Right lobe of liver (tissue), 4 donors: ENCODE data around the gene IFITM10.

Source experiments
- POLR2A ChIP-seq: fragments of 450-650 bp; IDR thresholded peaks from one replicate; pipeline ENCODE4 v1.6.1; 2017; ENCODE audit warnings: antibody characterized with exemption, mild to moderate bottlenecking
- TF ChIP-seq, protein P1 (sequence below), 4 donors: fragments of 200-600 bp in 3 of 4; fragments of 450-650 bp in 1 of 4; IDR thresholded peaks; one replicate each; pipeline versions ENCODE4 v1.5.1 to v1.8.0; 2016 to 2022; ENCODE audit warnings: antibody characterized with exemption in 4 of 4, mild to moderate bottlenecking in 2 of 4
- donor health status: DM: no; HTN: no; CAD: no.
- donor health status: DM: no; HTN: no; CAD: no.
- donor health status: DM: no; HTN: yes; CAD: no.

DNA sequence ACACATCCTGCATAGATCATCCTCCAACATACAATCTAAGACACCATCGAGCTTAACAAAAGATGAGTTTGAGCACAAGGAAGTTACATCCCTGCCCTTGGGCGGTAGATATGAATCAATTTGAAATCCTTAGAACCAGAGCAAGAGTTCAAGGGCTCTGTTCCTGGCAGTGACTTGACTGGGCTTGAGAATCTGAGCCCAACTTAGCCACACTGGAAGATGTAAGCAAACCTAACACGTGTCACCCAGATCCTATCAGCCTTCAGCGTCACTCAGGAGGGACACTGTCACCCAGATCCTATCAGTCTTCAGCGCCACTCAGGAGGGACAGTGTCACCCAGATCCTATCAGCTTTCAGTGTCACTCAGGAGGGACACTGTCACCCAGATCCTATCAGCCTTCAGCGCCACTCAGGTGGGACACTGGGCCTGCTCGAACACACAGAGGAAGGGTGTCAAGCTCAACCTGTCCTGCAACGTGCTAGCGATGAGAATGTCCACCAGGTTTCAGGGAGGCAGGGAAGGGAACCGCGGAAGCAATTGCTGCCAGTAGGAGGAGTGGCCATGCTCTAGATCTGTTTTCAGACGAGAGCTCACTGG, 46.1 kb upstream of the IFITM10 start:
- no peak for TF ChIP-seq POLR2A
- TF ChIP-seq, protein P1, sequence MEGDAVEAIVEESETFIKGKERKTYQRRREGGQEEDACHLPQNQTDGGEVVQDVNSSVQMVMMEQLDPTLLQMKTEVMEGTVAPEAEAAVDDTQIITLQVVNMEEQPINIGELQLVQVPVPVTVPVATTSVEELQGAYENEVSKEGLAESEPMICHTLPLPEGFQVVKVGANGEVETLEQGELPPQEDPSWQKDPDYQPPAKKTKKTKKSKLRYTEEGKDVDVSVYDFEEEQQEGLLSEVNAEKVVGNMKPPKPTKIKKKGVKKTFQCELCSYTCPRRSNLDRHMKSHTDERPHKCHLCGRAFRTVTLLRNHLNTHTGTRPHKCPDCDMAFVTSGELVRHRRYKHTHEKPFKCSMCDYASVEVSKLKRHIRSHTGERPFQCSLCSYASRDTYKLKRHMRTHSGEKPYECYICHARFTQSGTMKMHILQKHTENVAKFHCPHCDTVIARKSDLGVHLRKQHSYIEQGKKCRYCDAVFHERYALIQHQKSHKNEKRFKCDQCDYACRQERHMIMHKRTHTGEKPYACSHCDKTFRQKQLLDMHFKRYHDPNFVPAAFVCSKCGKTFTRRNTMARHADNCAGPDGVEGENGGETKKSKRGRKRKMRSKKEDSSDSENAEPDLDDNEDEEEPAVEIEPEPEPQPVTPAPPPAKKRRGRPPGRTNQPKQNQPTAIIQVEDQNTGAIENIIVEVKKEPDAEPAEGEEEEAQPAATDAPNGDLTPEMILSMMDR (IDR thresholded peaks at IDR 0.05), result no peak
